A549 (cell line): ENCODE measurements around the gene SSBP3.

Source experiments
- CTCF ChIP-seq: fragments of >200 bp; sonication (Bioruptor Twin); formaldehyde crosslinking; IDR thresholded peaks from 3 replicates; pipeline ENCODE4 v1.5.1; 2016
- ESRRA ChIP-seq: fragments of 150-350 bp; IDR thresholded peaks from 2 replicates; pipeline ENCODE4 v1.6.1; 2014; ENCODE audit warnings: mild to moderate bottlenecking, low read length, borderline replicate concordance
- FOSB ChIP-seq: fragments of 250-450 bp; sonication (Bioruptor Pico); IDR thresholded peaks from 2 replicates; pipeline ENCODE4 v1.5.0; 2020; ENCODE audit warnings: mild to moderate bottlenecking, moderate library complexity
- GATA3 ChIP-seq: IDR thresholded peaks from 2 replicates; pipeline ENCODE4 v1.6.1; 2012; ENCODE audit warnings: borderline replicate concordance
- HDAC2 ChIP-seq: fragments of 200-600 bp; sonication (generic); IDR thresholded peaks from 2 replicates; pipeline ENCODE4 v1.6.1; 2016
- JUNB ChIP-seq: fragments of >200 bp; sonication (Bioruptor Twin); formaldehyde crosslinking; IDR thresholded peaks from 2 replicates; pipeline ENCODE4 v1.6.1; 2016
- POLR2A ChIP-seq: IDR thresholded peaks from 2 replicates; pipeline ENCODE4 v1.6.1; 2012; ENCODE audit warnings: mild to moderate bottlenecking, low read length
- RAD21 ChIP-seq, 2 experiments: fragments of >200 bp in 1 of 2; sonication (Bioruptor Twin) in 1 of 2; formaldehyde crosslinking in 1 of 2; IDR thresholded peaks in 1 of 2; conservative IDR thresholded peaks in 1 of 2; 2 replicates in 1 of 2; 3 replicates in 1 of 2; pipeline ENCODE4 v1.6.1; 2012 to 2018; ENCODE audit warnings: inconsistent platforms in 1 of 2
- ZC3H11A ChIP-seq: fragments of 450-650 bp; IDR thresholded peaks from 2 replicates; pipeline ENCODE4 v1.6.1; 2014; ENCODE audit warnings: antibody characterized with exemption, mild to moderate bottlenecking
- TF ChIP-seq, protein P1 (sequence below): IDR thresholded peaks from 2 replicates; pipeline ENCODE4 v1.6.1; 2012
- TF ChIP-seq, protein P2 (sequence below): fragments of 450-650 bp; IDR thresholded peaks from 2 replicates; pipeline ENCODE4 v1.6.1; 2014; ENCODE audit warnings: antibody characterized with exemption

GRCh38 chr1:54350360-54350759 lies 55.8 kb downstream of the SSBP3 start:
- TF ChIP-seq CTCF (no peak), JUNB (no peak), ZC3H11A (no peak), ESRRA (no peak), RAD21 (conservative IDR thresholded peaks at IDR 0.05 in 1 of 2, IDR thresholded peaks at IDR 0.05 in 1 of 2) (no peak), HDAC2 (no peak), POLR2A (no peak), FOSB (CRISPR knock-in tag) (no peak), GATA3 (no peak)
- TF ChIP-seq, protein P1, sequence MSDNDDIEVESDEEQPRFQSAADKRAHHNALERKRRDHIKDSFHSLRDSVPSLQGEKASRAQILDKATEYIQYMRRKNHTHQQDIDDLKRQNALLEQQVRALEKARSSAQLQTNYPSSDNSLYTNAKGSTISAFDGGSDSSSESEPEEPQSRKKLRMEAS: no peak
- TF ChIP-seq, protein P2, sequence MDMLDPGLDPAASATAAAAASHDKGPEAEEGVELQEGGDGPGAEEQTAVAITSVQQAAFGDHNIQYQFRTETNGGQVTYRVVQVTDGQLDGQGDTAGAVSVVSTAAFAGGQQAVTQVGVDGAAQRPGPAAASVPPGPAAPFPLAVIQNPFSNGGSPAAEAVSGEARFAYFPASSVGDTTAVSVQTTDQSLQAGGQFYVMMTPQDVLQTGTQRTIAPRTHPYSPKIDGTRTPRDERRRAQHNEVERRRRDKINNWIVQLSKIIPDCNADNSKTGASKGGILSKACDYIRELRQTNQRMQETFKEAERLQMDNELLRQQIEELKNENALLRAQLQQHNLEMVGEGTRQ: no peak
